ENCODE results near the gene NGEF. TPM values are rescaled to one million over a fixed set of nuclear protein-coding genes. Genes with fewer than 3 reads are reported as not detected.

NGEF gene
- total RNA-seq, 1 donor from 2014 or later: 4.3 TPM

DNA sequence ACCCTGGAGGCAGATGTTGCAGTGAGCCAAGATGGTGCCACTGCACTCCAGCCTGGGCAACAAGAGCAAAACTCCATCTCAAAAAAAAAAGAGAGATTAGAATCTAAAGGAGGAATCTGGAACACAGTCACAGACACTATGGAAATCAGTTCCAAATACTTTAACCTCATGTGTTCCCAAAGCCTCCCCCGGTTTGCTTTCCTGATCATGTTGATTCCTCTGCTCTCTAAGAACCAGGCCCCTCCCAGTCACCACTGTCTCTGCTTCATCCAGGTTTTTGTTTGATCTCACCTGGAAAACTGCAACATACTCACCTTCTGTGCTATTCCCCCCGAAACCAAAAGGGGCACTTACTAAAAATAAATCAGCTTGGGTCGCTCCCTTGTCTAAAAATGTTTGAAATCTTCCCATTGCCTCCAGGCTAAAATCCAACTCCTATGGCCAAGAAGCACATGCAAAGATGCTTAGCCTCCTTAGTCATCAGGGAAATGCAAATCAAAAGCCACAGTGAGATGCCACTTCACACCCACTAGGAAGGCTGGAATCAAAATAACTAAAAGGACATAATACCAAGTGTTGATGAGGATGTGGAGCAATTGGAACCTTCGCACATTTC is 13.2 kb upstream of the NGEF start:
- Mint-ChIP-seq H3K4me1 (peaks cover 3% of the 10 kb centered on the region), H3K27ac (no peak overlapping the region), H3K36me3 (no peaks in the 10 kb centered on the region), H3K9me3 (no peaks in the 10 kb centered on the region), H3K4me3 (no peak overlapping the region), H3K27me3 (ENCODE audit: insufficient read depth, low read depth) (no peaks in the 10 kb centered on the region)
- H4K20me1 ChIP-seq (ENCODE audit: low read depth): no peaks in the 10 kb centered on the region
- H3K4me2 ChIP-seq: no peak overlapping the region
- H3K36me3 ChIP-seq: no peaks in the 10 kb centered on the region
- no peak for DNase-seq (ENCODE audit: low spot score)
- H2AFZ ChIP-seq (replicated peaks): no peak overlapping the region
- no peaks in the 10 kb centered on the region for H3K4me1 ChIP-seq
- no peaks in the 10 kb centered on the region for H3K79me2 ChIP-seq (ENCODE audit: low read depth)
- TF ChIP-seq EZH2phosphoT487 (IDR thresholded peaks at IDR 0.05): no peak
- TF ChIP-seq, protein P1, sequence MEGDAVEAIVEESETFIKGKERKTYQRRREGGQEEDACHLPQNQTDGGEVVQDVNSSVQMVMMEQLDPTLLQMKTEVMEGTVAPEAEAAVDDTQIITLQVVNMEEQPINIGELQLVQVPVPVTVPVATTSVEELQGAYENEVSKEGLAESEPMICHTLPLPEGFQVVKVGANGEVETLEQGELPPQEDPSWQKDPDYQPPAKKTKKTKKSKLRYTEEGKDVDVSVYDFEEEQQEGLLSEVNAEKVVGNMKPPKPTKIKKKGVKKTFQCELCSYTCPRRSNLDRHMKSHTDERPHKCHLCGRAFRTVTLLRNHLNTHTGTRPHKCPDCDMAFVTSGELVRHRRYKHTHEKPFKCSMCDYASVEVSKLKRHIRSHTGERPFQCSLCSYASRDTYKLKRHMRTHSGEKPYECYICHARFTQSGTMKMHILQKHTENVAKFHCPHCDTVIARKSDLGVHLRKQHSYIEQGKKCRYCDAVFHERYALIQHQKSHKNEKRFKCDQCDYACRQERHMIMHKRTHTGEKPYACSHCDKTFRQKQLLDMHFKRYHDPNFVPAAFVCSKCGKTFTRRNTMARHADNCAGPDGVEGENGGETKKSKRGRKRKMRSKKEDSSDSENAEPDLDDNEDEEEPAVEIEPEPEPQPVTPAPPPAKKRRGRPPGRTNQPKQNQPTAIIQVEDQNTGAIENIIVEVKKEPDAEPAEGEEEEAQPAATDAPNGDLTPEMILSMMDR (IDR thresholded peaks at IDR 0.05): no peak
- no peak for TF ChIP-seq EZH2 (IDR thresholded peaks at IDR 0.05)
- no peaks in the 10 kb centered on the region for H3K9me3 ChIP-seq (ENCODE audit: low read depth)
- H3K27ac ChIP-seq: no peak overlapping the region
- no peaks in the 10 kb centered on the region for H3F3A ChIP-seq (ENCODE audit: low read depth)
- H3K4me3 ChIP-seq: no peak overlapping the region
- H3K27me3 ChIP-seq: no peaks in the 10 kb centered on the region
- H3K9ac ChIP-seq: no peak overlapping the region

GRCh38 chr2:233025706-233026105 is 12.7 kb upstream of the NGEF start:
- Histone ChIP-seq H3K79me2 (ENCODE audit: low read depth) (no peaks in the 10 kb centered on the region), H3K9ac (no peak overlapping the region), H3K36me3 (no peaks in the 10 kb centered on the region), H3K27me3 (no peaks in the 10 kb centered on the region), H3K4me2 (no peak overlapping the region), H3F3A (ENCODE audit: low read depth) (no peaks in the 10 kb centered on the region), H3K27ac (no peak overlapping the region), H2AFZ (replicated peaks) (no peak overlapping the region), H4K20me1 (ENCODE audit: low read depth) (no peaks in the 10 kb centered on the region), H3K9me3 (ENCODE audit: low read depth) (no peaks in the 10 kb centered on the region), H3K4me1 (no peaks in the 10 kb centered on the region), H3K4me3 (no peak overlapping the region)
- DNase-seq (ENCODE audit: low spot score): no peak
- TF ChIP-seq EZH2 (IDR thresholded peaks at IDR 0.05): no peak
- TF ChIP-seq, protein P1 (IDR thresholded peaks at IDR 0.05): no peak
- TF ChIP-seq EZH2phosphoT487 (IDR thresholded peaks at IDR 0.05): no peak
- Mint-ChIP-seq H3K27ac (no peak overlapping the region), H3K27me3 (ENCODE audit: insufficient read depth, low read depth) (peaks cover under 1% of the 10 kb centered on the region), H3K4me1 (peaks cover 2% of the 10 kb centered on the region), H3K4me3 (no peak overlapping the region), H3K9me3 (no peaks in the 10 kb centered on the region), H3K36me3 (no peaks in the 10 kb centered on the region)

GRCh38 chr2:233023761-233024410 is 10.8 kb upstream of the NGEF start:
- H3K4me2 ChIP-seq: no peak overlapping the region
- Mint-ChIP-seq H3K36me3 (no peaks in the 10 kb centered on the region), H3K27ac (no peak overlapping the region), H3K4me1 (peaks cover 2% of the 10 kb centered on the region), H3K27me3 (ENCODE audit: insufficient read depth, low read depth) (peaks cover 4% of the 10 kb centered on the region), H3K9me3 (no peaks in the 10 kb centered on the region), H3K4me3 (no peak overlapping the region)
- H3K27me3 ChIP-seq: no peaks in the 10 kb centered on the region
- H3K36me3 ChIP-seq: no peaks in the 10 kb centered on the region
- TF ChIP-seq EZH2phosphoT487 (IDR thresholded peaks at IDR 0.05) (no peak), EZH2 (IDR thresholded peaks at IDR 0.05) (no peak)
- TF ChIP-seq, protein P1 (IDR thresholded peaks at IDR 0.05): no peak
- H3K9me3 ChIP-seq (ENCODE audit: low read depth): no peaks in the 10 kb centered on the region
- H3K4me1 ChIP-seq: no peaks in the 10 kb centered on the region
- DNase-seq (ENCODE audit: low spot score): no peak
- no peaks in the 10 kb centered on the region for H3F3A ChIP-seq (ENCODE audit: low read depth)
- no peak overlapping the region for H3K4me3 ChIP-seq
- no peak overlapping the region for H2AFZ ChIP-seq (replicated peaks)
- H4K20me1 ChIP-seq (ENCODE audit: low read depth): no peaks in the 10 kb centered on the region
- no peak overlapping the region for H3K9ac ChIP-seq
- H3K27ac ChIP-seq: no peak overlapping the region
- no peaks in the 10 kb centered on the region for H3K79me2 ChIP-seq (ENCODE audit: low read depth)

Data from neural progenitor cell (in vitro differentiated cells).